PC-3 (cell line): ENCODE data around the gene PLCL2. TPM values are rescaled to one million over a fixed set of nuclear protein-coding genes. Genes with fewer than 3 reads are reported as not detected.
A peak's percentile ranks its signal among the peaks of the same experiment; 100 is the strongest.

Experiments
- ATAC-seq: fragments of 200-7000 bp; cut with Tn5 transposase; 2 replicates; pipeline ENCODE4 v1.9.1; 2020; ENCODE audit warnings: mild to moderate bottlenecking, moderate library complexity
- BruUV-seq: library from RNA; stranded (reverse); fragments of 400-500 nt; replicated peaks from 2 replicates; lab custom pipeline; 2021; lab: Mats Ljungman, UMichigan
- CTCF ChIA-PET: fragments of 300-600 bp; sonication (Branson Sonifier 250); formaldehyde crosslinking; loops from one replicate; lab custom pipeline; 2022; ENCODE audit warnings: antibody characterized with exemption; lab: Charles Lee
- POLR2A ChIA-PET: fragments of 300-600 bp; sonication (Branson Sonifier 250); formaldehyde crosslinking; loops from one replicate; lab custom pipeline; 2022; ENCODE audit warnings: antibody characterized with exemption; ENCODE audit not compliant: unreplicated experiment; lab: Charles Lee
- DNase-seq: peaks from one replicate; pipeline ENCODE4 v3.0.0-alpha.2; 2015
- H2AFZ ChIP-seq: fragments of 300-600 bp; sonication (generic); 2 replicates; pipeline ENCODE4 v1.6.0; 2016; ENCODE audit warnings: antibody characterized with exemption, low read length
- H3F3A ChIP-seq: fragments of 300-600 bp; sonication (generic); one replicate; pipeline ENCODE4 v1.6.0; 2017; ENCODE audit warnings: antibody characterized with exemption, low read length, control low read depth, mild to moderate bottlenecking; ENCODE audit not compliant: unreplicated experiment
- H3K27ac ChIP-seq: fragments of 300-600 bp; sonication (generic); 2 replicates; pipeline ENCODE4 v1.5.1; 2016; ENCODE audit warnings: mild to moderate bottlenecking, low read length
- H3K27me3 ChIP-seq: fragments of 300-600 bp; sonication (generic); 2 replicates; pipeline ENCODE4 v1.6.1; 2016; ENCODE audit warnings: low read length, mixed read lengths
- H3K36me3 ChIP-seq: fragments of 300-600 bp; sonication (generic); 2 replicates; pipeline ENCODE4 v1.6.1; 2016; ENCODE audit warnings: low read depth, mixed run types, low read length, mixed read lengths
- H3K4me1 ChIP-seq: fragments of 300-600 bp; sonication (generic); 2 replicates; pipeline ENCODE4 v1.5.1; 2016; ENCODE audit warnings: low read length; ENCODE audit not compliant: insufficient read depth
- H3K4me2 ChIP-seq: fragments of 300-600 bp; sonication (generic); 2 replicates; pipeline ENCODE4 v1.6.0; 2016; ENCODE audit warnings: low read length
- H3K4me3 ChIP-seq: fragments of 300-600 bp; sonication (generic); 2 replicates; pipeline ENCODE4 v1.5.1; 2016; ENCODE audit warnings: mild to moderate bottlenecking, low read length, mixed read lengths
- H3K79me2 ChIP-seq: fragments of 300-600 bp; sonication (generic); 2 replicates; pipeline ENCODE4 v1.6.1; 2017; ENCODE audit warnings: low read length, mixed read lengths
- H3K9ac ChIP-seq: fragments of 300-600 bp; sonication (generic); 2 replicates; pipeline ENCODE4 v1.6.0; 2016; ENCODE audit warnings: mild to moderate bottlenecking, low read length
- H3K9me2 ChIP-seq: fragments of 300-600 bp; sonication (generic); replicated peaks from 2 replicates; pipeline ENCODE4 v1.6.1; 2016; ENCODE audit warnings: mixed run types, low read length, mixed read lengths
- H3K9me3 ChIP-seq: fragments of 300-600 bp; sonication (generic); 2 replicates; pipeline ENCODE4 v1.6.1; 2016; ENCODE audit warnings: low read length, mixed read lengths
- H4K20me1 ChIP-seq: fragments of 300-600 bp; sonication (generic); 2 replicates; pipeline ENCODE4 v1.6.1; 2016; ENCODE audit warnings: low read length, mixed read lengths
- CTCF ChIP-seq: fragments of 300-600 bp; sonication (generic); conservative IDR thresholded peaks from 2 replicates; pipeline ENCODE4 v1.5.1; 2017; ENCODE audit warnings: antibody characterized with exemption, low read depth, mild to moderate bottlenecking, low read length
- EZH2 ChIP-seq: fragments of 300-600 bp; sonication (generic); IDR thresholded peaks from one replicate; pipeline ENCODE4 v1.6.1; 2017; ENCODE audit warnings: antibody characterized with exemption, mild to moderate bottlenecking, low read length; ENCODE audit not compliant: unreplicated experiment
- EZH2phosphoT487 ChIP-seq: fragments of 300-600 bp; sonication (generic); IDR thresholded peaks from 2 replicates; pipeline ENCODE4 v1.6.1; 2018; ENCODE audit warnings: mild to moderate bottlenecking, antibody characterized with exemption, low read length, borderline replicate concordance
- intact Hi-C: fragments of 100-400 bp; cut with micrococcal nuclease; formaldehyde crosslinking; loops from 2 replicates; pipeline ENCODE4 v1.9.0; 2023
- total RNA-seq: library from RNA; depleted of rRNA; stranded (reverse); fragments of >200 nt; gene quantifications from 2 replicates; pipeline ENCODE4 v1.2.3, GENCODE V29; 2014

Gene PLCL2
- total RNA-seq, 1 experiment from 2014 or later, result 9.8 TPM

- no peak for TF ChIP-seq EZH2phosphoT487
- no peak for TF ChIP-seq CTCF
- no peak for TF ChIP-seq EZH2
- CTCF ChIA-PET, result no interaction called here
- H3K9me2 ChIP-seq, result no peaks in the 10 kb centered on the region
These were observed 18.2 kb upstream of the PLCL2 start for GRCh38 chr3:16866571-16866970.

GRCh38 chr3:16868513-16868912 lies 16.2 kb upstream of the PLCL2 start:
- H3K36me3 ChIP-seq, result no peaks in the 10 kb centered on the region
- no peak overlapping the region for H3K27ac ChIP-seq
- H3K4me1 ChIP-seq, result peaks cover 40% of the 10 kb centered on the region
- intact Hi-C loops, result no loop called here
- no peaks in the 10 kb centered on the region for H3K79me2 ChIP-seq
- TF ChIP-seq EZH2 (no peak), CTCF (no peak), EZH2phosphoT487 (no peak)
- H3K9me3 ChIP-seq, result no peaks in the 10 kb centered on the region
- BruUV-seq, result no TSS peak
- H3F3A ChIP-seq, result peaks cover 13% of the 10 kb centered on the region
- ChIA-PET CTCF (no interaction called here), POLR2A (no interaction called here)
- H3K27me3 ChIP-seq, result no peaks in the 10 kb centered on the region
- H3K4me3 ChIP-seq, result no peak overlapping the region
- H4K20me1 ChIP-seq, result no peaks in the 10 kb centered on the region
- no peak overlapping the region for H2AFZ ChIP-seq
- H3K4me2 ChIP-seq, result no peak overlapping the region
- H3K9ac ChIP-seq, result no peak overlapping the region
- DNase-seq (no peak), ATAC-seq (no peak)
- H3K9me2 ChIP-seq, result no peaks in the 10 kb centered on the region

More at GRCh38 chr3:16866571-16866970, 18.2 kb upstream of the PLCL2 start:
- H3K9me3 ChIP-seq, result no peaks in the 10 kb centered on the region
- DNase-seq, result peak; percentile 53
- no peaks in the 10 kb centered on the region for H3K79me2 ChIP-seq
- BruUV-seq, result no TSS peak
- H3K27ac ChIP-seq, result no peak overlapping the region
- H3K4me2 ChIP-seq, result no peak overlapping the region
- no peaks in the 10 kb centered on the region for H4K20me1 ChIP-seq
- no peak overlapping the region for H3K4me3 ChIP-seq
- H2AFZ ChIP-seq, result no peak overlapping the region
- no peak for ATAC-seq
- H3K36me3 ChIP-seq, result no peaks in the 10 kb centered on the region
- intact Hi-C loops, result no loop called here
- POLR2A ChIA-PET, result interaction anchor here (0.6 kb wide), 1 partner anchor 50 kb away, joined by 4 read pairs; no protein-coding TSS in a partner anchor
- H3K27me3 ChIP-seq, result no peaks in the 10 kb centered on the region
- H3K9ac ChIP-seq, result no peak overlapping the region
- H3F3A ChIP-seq, result peaks cover 9% of the 10 kb centered on the region
- H3K4me1 ChIP-seq, result peaks cover 24% of the 10 kb centered on the region

- Histone ChIP-seq H3K4me3 (no peak overlapping the region), H3K27me3 (no peaks in the 10 kb centered on the region), H3K36me3 (no peaks in the 10 kb centered on the region), H3F3A (peaks cover 13% of the 10 kb centered on the region), H3K4me2 (no peak overlapping the region), H3K27ac (no peak overlapping the region), H3K9me3 (no peaks in the 10 kb centered on the region), H3K4me1 (peaks cover 34% of the 10 kb centered on the region), H2AFZ (no peak overlapping the region), H3K9ac (no peak overlapping the region), H3K9me2 (no peaks in the 10 kb centered on the region), H4K20me1 (no peaks in the 10 kb centered on the region), H3K79me2 (no peaks in the 10 kb centered on the region)
- TF ChIP-seq CTCF (no peak), EZH2 (no peak), EZH2phosphoT487 (no peak)
- intact Hi-C loops, result no loop called here
- ChIA-PET CTCF (no interaction called here), POLR2A (no interaction called here)
- no peak for ATAC-seq
- no TSS peak for BruUV-seq
- no peak for DNase-seq
These were observed 15.3 kb upstream of the PLCL2 start for GRCh38 chr3:16869261-16870005.
